Globus pallidus (tissue), 1 donor: ENCODE data around the gene TNIP2.

ENCODE experiments used
- DNase-seq: peaks from one replicate; pipeline ENCODE4 v3.0.0-alpha.2; 2015; ENCODE audit warnings: low spot score

The TNIP2 gene

DNA sequence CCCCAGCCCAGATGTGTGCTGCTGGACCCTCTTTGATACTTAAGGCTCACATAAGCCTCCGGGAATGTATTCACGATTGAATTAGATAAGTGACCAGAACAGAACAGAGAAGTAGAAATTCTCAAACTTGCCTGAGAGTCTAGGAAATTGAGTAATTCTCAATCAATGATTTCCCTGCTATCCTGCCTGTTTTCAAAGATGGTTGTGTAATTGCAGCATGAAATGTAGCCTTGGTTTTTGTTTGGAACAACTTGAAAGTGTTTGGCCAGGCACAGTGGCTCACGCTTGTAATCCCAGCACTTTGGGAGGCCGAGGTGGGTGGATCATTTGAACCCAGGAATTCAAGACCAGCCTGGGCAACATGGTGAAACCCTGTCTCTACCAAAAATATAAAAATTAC is 41.2 kb downstream of the TNIP2 start:
- DNase-seq, result no peak

DNA sequence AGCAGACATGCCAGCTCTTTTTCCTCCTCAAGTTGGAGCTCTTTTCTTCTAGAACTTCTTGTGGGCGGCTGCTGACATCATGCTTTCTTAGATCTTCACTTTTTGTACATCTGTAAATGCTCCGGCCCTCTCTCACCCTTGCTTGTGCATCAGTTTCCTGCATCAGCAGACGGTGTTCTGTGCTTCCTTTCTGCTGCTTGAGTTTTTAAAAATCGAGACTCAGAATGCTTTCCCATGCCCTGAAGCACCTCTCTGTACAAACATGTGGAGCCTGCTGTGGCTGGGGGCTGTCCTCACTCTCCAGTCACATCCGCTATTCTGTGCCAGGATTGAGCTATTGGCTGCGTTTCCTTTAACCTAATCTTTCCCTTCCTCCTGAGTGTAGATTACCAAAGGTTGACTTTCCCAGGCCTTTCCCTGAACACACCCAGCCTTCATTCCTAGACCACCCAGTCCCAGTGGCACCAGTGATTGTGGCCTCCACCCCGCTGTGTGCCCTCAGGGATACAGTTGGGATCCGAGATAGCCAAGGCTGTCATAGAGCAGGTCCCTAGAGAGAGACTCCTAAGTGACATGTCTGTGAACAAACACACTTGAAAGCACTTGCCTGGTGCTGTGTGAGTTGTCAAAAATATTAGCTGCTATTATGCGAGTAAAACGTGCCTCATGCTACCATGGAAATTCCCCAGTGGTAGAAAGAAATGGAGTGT is 41.9 kb downstream of the TNIP2 start:
- no peak for DNase-seq

DNA sequence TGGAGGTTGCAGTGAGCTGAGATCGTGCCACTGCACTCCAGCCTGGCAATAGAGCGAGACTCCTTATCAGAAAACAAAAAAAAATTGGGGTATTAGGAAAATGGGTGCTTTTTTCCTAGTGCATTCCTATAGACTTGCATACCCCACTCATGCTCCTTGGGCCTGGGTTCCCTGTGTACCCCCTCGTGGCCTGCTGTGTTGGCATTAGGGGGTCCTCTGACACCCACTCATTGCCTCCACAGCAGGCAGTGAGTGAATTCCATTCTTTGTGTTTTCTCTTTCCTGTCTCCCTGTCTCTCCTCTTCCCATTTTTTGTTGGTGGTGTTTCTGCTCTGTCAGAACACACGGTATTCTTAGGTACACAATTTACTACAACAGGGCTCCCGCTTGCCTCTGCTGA is 42.8 kb downstream of the TNIP2 start:
- DNase-seq, result no peak

DNA sequence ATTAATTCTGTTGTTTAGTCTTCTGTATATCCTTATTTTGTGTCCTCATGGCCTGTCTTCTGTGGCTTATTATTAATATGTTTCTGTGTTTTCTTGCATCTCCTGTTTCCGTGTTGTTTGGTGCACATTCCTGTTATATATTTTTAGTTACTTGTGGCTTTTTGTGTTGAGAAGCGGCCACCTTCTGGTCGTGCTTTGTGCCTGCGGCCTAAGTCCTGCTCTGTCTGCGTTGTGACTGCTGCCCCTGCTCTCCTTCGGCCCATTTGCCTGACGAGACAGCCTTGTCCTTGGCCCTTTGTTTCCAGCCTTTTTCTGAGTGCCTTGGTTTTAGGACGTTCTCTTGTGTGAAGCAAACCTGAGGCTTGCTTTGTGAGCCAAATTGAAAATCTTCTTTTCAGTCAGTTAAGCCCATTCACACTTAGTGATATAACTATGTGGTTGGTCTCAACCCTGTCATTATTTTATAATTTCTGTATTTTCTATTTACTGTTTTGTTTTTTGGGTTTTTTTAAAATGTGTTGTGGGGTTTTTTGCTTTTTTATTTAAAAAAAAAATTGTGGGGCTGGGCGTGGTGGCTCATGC is 43.8 kb downstream of the TNIP2 start:
- DNase-seq, result no peak

DNA sequence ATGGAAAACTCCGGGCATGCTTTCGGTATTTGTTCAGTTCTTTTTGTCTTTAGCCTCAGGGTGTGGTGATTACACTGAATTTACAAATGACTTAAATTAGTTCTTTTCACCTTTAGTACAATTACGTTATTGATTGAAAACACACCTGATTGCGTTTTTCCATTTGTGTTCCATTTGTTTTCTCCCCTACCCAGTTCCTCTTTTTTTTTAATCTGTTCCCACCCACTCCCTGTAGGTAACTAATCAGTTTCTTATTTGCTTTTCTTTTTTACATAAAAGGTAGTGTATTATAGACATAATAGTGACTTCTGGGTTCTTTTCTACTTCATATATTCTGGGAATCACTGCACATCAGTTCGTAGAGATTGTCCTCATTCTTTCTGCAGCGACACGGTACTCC is 53.4 kb downstream of the TNIP2 start:
- DNase-seq, result no peak

DNA sequence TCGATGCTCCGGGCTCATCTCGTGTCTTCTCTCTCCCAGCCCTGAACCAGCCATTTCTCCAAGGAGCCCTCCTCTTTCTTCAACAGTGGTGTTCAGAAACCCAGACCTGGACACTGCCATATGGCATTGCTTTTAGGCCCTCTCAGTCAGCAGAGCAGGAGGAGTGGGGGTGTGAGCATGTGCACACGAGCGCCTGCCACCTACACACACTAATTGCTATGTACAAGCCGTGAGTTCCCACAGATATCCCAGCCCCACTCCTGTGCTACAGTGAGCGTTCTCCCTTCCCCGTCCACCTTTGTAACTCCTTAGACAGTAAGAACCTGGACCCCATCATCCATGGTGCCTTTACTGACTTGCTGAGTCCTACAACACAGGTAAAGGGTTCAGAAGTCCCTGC is 53.8 kb downstream of the TNIP2 start:
- DNase-seq, result no peak

DNA sequence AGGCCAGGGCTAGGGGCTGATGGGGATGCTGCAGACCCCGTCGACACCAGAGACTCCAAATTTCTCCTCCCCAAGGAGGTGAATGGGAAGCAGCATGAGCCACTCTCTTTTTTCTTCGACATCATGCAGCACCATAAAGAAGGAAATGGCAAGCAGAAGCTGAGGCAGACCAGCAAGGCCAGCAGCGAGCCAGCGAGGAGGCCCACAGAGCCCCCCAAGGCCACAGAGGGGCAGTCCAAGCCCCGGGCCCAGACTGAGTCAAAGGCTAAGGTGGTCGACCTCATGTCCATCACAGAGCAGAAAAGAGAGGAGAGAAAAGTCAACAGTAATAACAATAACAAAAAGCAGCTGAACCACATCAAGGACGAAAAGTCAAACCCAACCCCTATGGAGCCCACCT is 56.1 kb downstream of the TNIP2 start:
- no peak for DNase-seq

DNA sequence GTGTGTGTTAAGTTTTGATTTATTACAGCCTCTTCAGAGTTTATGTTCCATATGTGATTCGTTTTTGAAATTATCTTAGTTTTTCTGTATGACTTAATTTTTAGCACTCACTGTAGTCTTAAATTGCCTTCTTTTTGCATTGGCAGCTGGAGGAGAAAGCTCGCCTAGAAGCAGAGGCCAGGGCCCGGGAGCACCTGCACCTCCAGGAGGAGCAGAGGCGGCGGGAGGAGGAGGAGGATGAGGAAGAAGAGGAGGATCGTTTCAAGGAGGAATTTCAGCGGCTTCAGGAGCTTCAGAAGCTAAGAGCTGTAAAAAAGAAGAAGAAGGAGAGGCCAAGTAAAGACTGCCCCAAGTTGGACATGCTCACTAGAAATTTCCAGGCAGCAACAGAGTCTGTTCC is 56.6 kb downstream of the TNIP2 start:
- DNase-seq, result no peak

DNA sequence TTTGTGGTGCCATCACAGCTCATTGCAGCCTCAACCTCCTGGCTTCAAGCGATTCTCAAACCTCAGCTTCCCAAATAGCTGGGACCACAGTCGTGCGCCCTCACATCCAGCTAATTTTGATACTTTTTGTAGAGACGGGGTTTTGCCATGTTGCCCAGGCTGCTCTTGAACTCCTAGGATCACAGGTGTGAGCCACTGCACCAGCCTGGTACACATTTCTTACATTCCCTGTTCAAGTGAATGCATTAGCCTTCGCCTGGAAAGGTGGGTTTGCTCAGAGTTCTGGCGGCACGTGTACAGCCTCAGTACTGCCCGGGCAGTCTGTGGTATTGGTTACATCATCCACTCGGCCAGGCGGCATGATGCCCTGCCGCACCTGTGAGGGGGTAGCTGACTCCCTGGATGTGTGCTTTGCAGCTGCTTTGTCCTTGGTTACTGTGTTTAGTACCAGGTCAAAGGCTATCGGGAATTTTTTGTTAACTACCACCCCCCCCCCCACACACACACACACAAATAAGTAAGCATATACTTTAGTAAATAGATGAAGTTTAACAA is 57.1 kb downstream of the TNIP2 start:
- DNase-seq, result no peak

DNA sequence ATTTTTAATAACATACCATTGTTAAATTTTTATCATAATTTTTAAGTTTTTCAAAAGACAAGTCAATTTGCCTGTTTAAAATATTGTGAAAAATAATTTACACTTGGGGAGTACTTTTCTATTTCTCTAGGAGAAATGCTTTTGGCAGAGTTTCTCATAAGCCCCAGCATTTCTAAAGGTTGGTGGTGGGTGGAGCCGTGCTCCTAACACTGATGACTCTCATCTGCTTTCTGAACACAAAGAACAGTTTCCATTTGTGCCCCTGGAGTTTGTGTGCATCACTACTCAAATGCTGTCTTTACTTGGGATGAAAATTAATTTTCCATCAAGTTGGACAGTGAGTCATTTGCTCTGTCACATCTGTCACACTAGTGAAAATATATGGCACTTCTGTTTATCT is 57.6 kb downstream of the TNIP2 start:
- DNase-seq, result no peak

DNA sequence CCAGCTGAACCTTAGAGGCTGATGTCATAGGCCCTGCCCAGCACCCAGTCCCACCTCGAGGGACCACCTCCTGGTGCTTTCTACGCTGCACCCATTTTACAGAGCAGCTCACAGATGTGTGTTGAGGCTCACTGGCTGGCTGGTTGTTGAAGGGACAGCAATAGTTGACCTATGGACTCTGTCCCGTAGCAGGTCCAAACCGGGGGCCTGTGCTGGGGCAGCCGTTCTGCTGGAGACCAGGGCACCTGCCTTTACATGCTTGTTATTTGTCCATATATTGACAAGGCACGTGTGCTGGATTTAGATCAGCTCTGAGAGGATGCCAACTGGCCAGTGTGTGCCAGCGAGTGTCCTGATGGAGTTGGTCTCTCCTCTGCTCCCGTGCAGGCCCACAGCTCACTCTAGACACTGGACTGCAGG is 58.1 kb downstream of the TNIP2 start:
- no peak for DNase-seq

DNA sequence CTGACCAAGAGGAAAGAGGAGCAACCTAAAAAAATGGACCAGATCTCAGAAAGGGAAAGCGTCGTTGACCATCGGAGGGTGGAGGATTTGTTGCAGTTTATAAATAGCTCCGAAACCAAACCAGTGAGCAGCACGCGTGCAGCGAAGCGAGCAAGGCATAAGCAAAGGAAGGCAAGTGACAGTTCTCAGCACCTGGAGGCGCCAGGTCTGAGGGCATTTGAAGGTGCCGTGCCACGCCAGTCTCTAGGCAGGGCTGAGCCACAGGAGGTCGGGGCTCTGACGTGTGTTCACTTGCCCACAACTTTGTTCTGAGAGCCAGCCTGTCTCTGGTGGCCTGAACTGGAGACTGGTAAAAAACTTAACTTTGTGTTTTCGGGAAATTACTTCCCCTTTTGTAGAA is 59.7 kb downstream of the TNIP2 start:
- DNase-seq, result no peak

DNA sequence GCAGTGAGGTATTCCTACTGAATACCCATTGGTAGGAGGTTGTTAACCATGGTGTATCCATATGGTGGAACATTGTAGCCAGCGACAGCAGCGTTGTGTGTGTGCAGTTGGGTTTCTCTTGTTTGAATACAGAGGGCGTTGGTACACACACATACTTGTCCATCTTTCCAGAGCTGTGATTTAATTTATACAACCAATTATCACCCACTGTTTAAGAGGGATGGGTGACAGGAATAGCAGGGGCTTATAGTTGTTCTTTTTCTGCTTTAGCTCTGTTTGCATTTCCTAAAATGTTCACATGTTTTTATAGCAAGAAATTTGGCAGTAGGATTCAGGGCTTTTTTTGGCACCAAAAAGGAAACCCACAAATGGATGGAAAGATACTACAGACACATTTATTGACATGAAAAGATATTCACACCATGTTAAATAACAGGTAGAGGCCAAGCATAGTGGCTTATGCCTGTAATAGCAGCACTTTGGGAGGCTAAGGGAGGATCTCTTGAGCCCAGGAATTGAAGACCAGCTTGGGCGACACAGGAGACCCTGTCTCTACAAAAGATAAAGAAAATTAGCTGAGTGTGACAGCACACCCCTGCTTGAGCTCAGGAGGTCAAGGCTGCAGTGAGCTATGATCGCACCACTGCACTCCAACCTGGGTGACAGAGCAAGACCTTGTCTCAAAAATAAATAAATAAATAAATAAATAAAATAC is 60.6 kb downstream of the TNIP2 start:
- no peak for DNase-seq

DNA sequence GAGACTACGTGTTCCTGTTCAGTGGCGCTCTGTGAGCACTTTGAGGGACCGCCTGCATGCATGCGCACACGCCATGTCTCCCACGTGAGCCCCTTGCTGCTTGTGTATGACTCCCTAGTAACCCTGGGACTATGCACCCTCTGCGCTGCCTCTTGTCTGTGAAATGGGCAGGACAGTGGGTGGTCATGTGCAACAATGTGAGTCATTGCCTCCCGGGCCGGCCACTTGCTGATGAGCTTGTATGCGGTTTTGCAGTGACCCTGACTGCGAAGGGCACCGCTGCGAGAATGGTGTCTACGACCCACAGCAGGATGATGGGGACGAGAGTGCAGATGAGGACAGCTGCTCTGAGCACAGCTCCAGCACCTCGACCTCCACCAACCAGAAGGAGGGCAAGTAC is 61.4 kb downstream of the TNIP2 start:
- DNase-seq, result no peak

DNA sequence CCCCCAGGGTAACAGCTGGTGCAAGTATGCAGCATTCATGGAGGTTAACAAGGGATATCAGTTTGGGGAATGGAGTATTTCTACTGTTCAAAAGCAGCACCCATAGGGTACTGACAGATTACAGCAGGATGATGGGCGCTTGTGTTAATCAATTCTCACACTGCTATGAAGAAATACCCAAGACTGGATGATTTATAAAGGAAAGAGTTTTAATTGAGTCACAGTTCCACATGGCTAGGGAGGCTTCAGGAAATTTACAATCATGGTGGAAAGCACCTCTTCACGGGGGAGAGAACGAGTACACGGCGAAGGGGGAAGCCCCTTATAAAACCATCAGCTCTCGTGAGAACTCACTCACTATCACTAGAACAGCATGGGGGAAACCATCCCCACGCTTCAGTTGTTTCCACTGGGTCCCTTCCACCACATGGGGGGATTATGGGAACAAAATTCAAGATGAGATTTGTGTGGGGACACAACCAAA is 64.1 kb downstream of the TNIP2 start:
- no peak for DNase-seq
